Kidney epithelial cell (primary cell): Measurements from ENCODE around the gene PIK3IP1. TPM values are rescaled to one million over a fixed set of nuclear protein-coding genes. Genes with fewer than 3 reads are reported as not detected.

Source experiments
- DNase-seq: peaks from one replicate; pipeline ENCODE4 v3.0.0-alpha.2; 2010; ENCODE audit warnings: low read depth
- H3K27me3 ChIP-seq: 2 replicates; pipeline ENCODE4 v1.6.0; 2011; ENCODE audit warnings: low read length; ENCODE audit not compliant: control insufficient read depth, insufficient read depth
- H3K36me3 ChIP-seq: 2 replicates; pipeline ENCODE4 v1.5.1; 2011; ENCODE audit warnings: low read length; ENCODE audit not compliant: control insufficient read depth, insufficient read depth
- H3K4me3 ChIP-seq: 2 replicates; pipeline ENCODE4 v1.5.1; 2011; ENCODE audit warnings: low read depth, mild to moderate bottlenecking, control low read depth, low read length
- CTCF ChIP-seq: IDR thresholded peaks from 2 replicates; pipeline ENCODE4 v1.5.1; 2011; ENCODE audit warnings: mild to moderate bottlenecking, moderate library complexity, low read length, control low read depth, inconsistent platforms; ENCODE audit not compliant: insufficient read depth, poor library complexity, severe bottlenecking
- total RNA-seq: library from RNA; depleted of rRNA; stranded (reverse); fragments of >200 nt; gene quantifications from 2 replicates; pipeline ENCODE4 v1.2.3, GENCODE V29; 2015

PIK3IP1 gene
- total RNA-seq = 14.0 and 17.5 TPM in 2 replicates

- DNase-seq = peak; percentile 71
- TF ChIP-seq CTCF = peak; percentile 55
- H3K36me3 ChIP-seq = peaks cover 6% of the 10 kb centered on the region
- H3K27me3 ChIP-seq = no peaks in the 10 kb centered on the region
- peak within 1 kb of the TSS; percentile 63 for H3K4me3 ChIP-seq
Measured at GRCh38 chr22:31292236-31292989, at the start of gene PIK3IP1. Gene PIK3IP1 (minus strand): TSS chr22:31292488. CDS start chr22:31292344, 144 bp downstream.

- TF ChIP-seq CTCF = no peak
- no peak for DNase-seq
- H3K27me3 ChIP-seq = no peaks in the 10 kb centered on the region
- peaks cover 2% of the 10 kb centered on the region for H3K36me3 ChIP-seq
- no peak overlapping the region for H3K4me3 ChIP-seq
Measured at GRCh38 chr22:31341386-31342088, 49.2 kb upstream of the PIK3IP1 start.

GRCh38 chr22:31340765-31341247 lies 48.5 kb upstream of the PIK3IP1 start:
- H3K36me3 ChIP-seq = peaks cover 2% of the 10 kb centered on the region

GRCh38 chr22:31340360-31340759 lies 48.1 kb upstream of the PIK3IP1 start:
- Histone ChIP-seq H3K36me3 (peaks cover 4% of the 10 kb centered on the region), H3K4me3 (no peak overlapping the region), H3K27me3 (no peaks in the 10 kb centered on the region)
- TF ChIP-seq CTCF = no peak
- no peak for DNase-seq

More at GRCh38 chr22:31340765-31341247, 48.5 kb upstream of the PIK3IP1 start:
- H3K4me3 ChIP-seq = no peak overlapping the region
- no peaks in the 10 kb centered on the region for H3K27me3 ChIP-seq
- no peak for DNase-seq
- TF ChIP-seq CTCF = no peak

- peaks cover 6% of the 10 kb centered on the region for H3K36me3 ChIP-seq
Measured at GRCh38 chr22:31339148-31339832, 47.0 kb upstream of the PIK3IP1 start.

More at GRCh38 chr22:31339148-31339832, 47.0 kb upstream of the PIK3IP1 start:
- Histone ChIP-seq H3K27me3 (no peaks in the 10 kb centered on the region), H3K4me3 (no peak overlapping the region)
- DNase-seq = no peak
- no peak for TF ChIP-seq CTCF
